ENCODE data around the gene CLMN. TPM values are rescaled to one million over a fixed set of nuclear protein-coding genes. Genes with fewer than 3 reads are reported as not detected.

The CLMN gene
- 7.4 and 10.0 TPM in 2 replicates for total RNA-seq

GRCh38 chr14:95319312-95320077, at the start of gene CLMN:
Gene CLMN, minus strand, starts transcription at chr14:95319908. Its CDS starts 116 bp downstream, at chr14:95319792.

GRCh38 chr14:95157327-95158189, 162.2 kb downstream of the CLMN start, which contains the start of gene DICER1:
Gene DICER1, minus strand, starts transcription at chr14:95157529. Its CDS starts 24,071 bp downstream, at chr14:95133458.

Small RNA genes within 50 kb of the gene (small RNA-seq; reads per million reads assigned to genes)
- gene MIR3173: 1.1 reads per million, percentile 24 among the genes with 10 or more reads in this experiment

Other genes with a start within 250 kb of the CLMN start
- 58.7 and 59.7 TPM in 2 replicates for gene DICER1, start 162.4 kb downstream of the CLMN start, total RNA-seq
- 14.8 and 19.8 TPM in 2 replicates for gene SYNE3, start 196.7 kb upstream of the CLMN start, total RNA-seq
- gene GLRX5, start 215.1 kb upstream of the CLMN start, total RNA-seq: 50.4 and 60.3 TPM in 2 replicates

All from thoracic aorta endothelial cell (primary cell).